Activated T-cell treated with anti-CD3 and anti-CD28 coated beads, Interleukin-2, amount 50 U/mL, for 4 hours (primary cell): Measurements from ENCODE around the gene VAV2. TPM values are rescaled to one million over a fixed set of nuclear protein-coding genes. Genes with fewer than 3 reads are reported as not detected.

Experiments
- ATAC-seq, 2 donors: fragments of 200-7000 bp; cut with Tn5 transposase; one replicate each; pipeline ENCODE4 v1.10.0; 2021
- DNase-seq: peaks from one replicate; pipeline ENCODE4 v3.0.0-alpha.2; 2020
- H3K27me3 Mint-ChIP-seq: one replicate; pipeline ENCODE4 v1.8.0; 2021; ENCODE audit warnings: low read depth, mixed read lengths
- H3K36me3 Mint-ChIP-seq: one replicate; pipeline ENCODE4 v1.8.0; 2022; ENCODE audit warnings: mixed read lengths; ENCODE audit not compliant: insufficient read depth
- H3K4me1 Mint-ChIP-seq: one replicate; pipeline ENCODE4 v1.8.0; 2021; ENCODE audit warnings: low read depth, mixed read lengths
- H3K4me3 Mint-ChIP-seq: one replicate; pipeline ENCODE4 v1.8.0; 2021; ENCODE audit warnings: mild to moderate bottlenecking, moderate library complexity, mixed read lengths
- H3K9me3 Mint-ChIP-seq: one replicate; pipeline ENCODE4 v1.8.0; 2021; ENCODE audit warnings: mixed read lengths
- total RNA-seq, 3 donors: library from RNA; stranded (reverse); gene quantifications; one replicate each; pipeline ENCODE4 v1.2.1, GENCODE V29; 2021

The VAV2 gene
- total RNA-seq, 3 donors from 2014 or later: 2.7 to 3.7 (median 3.2) TPM

DNA sequence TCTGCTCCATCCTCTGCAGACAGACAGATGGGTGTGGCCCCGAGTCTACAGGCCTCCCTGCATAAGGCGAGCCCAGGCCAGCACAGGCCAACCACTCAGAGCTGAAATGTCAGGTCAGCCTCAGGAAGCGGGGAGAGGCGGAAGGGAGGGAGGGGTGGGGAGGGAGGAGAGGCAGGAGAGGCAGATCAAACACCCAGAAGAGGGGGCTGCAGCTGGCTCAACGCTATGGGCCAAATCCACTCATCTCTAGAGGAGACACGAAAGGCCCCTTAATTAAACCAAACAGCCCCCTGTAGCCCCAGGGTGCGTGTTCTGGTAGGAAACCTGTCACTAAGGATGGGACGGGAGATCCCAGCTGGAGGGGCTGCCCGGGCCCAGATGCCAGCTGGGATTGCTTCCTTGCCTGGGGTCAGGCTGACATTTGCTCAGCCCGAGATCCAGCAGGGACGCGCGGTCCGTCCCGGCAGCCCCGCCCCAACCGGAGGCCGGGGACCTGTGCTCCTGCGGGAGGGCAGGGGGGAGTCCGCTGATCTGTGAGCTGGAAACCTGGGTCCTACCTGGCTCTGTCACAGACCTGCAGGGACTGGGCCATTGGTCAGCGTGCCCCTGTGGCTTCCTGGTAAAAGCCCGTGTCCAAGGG lies 156.7 kb downstream of the VAV2 start:
- Mint-ChIP-seq H3K36me3 (no peaks in the 10 kb centered on the region), H3K4me3 (no peak overlapping the region), H3K4me1 (no peaks in the 10 kb centered on the region), H3K27me3 (no peaks in the 10 kb centered on the region), H3K9me3 (no peaks in the 10 kb centered on the region)
- ATAC-seq (no peak), DNase-seq (no peak)

DNA sequence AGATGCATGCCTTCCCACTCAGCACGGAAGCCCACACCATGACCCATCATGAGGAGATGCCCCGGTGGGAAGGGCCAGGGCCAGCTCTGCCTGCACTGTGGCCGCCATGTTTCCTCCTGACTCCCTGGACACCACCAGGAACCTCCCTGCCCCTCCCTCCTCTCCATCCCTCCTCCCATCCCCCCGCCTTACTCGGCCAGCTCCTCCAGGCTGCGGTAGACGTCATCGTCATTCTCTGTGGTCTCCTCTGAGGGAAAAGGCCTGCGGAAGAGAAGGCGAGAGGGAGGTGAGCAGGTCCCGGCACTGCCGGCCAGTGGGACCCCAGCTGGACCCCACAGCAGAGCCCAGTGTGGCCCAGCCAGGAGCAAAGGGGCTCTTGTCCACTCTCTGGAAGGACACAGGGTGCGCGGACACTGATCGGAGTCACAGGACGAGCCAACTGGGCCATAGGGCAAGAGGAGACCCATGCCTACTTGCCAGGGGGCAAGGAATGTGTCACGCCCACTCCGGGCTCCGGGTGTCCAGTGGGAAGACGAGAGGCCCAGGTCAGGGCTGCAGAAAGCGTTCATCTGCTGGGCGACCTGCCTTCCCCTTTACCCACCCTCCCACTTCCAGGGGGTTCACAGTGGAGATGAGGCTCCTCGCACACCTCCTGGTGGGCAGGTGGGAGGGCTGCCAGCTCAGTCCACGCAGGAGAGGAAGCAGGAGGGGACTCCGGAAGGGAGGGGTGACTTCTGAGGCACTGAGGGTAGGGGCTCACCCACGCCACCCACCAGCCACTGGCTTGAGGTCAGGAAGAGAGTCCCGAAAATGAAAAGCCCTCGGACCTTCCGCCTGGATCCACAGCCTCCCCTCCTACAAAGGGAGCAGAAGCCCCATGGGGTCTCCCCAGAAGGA lies 157.8 kb downstream of the VAV2 start:
- DNase-seq (no peak), ATAC-seq (no peak)
- Mint-ChIP-seq H3K4me3 (no peak overlapping the region), H3K27me3 (no peaks in the 10 kb centered on the region), H3K36me3 (no peaks in the 10 kb centered on the region), H3K4me1 (no peaks in the 10 kb centered on the region), H3K9me3 (no peaks in the 10 kb centered on the region)

- DNase-seq (no peak), ATAC-seq (no peak)
- no peaks in the 10 kb centered on the region for H3K36me3 Mint-ChIP-seq
- no peaks in the 10 kb centered on the region for H3K9me3 Mint-ChIP-seq
- no peaks in the 10 kb centered on the region for H3K4me1 Mint-ChIP-seq
- no peak overlapping the region for H3K4me3 Mint-ChIP-seq
- H3K27me3 Mint-ChIP-seq: no peaks in the 10 kb centered on the region
Observed at GRCh38 chr9:133833388-133834025, 158.6 kb downstream of the VAV2 start.

DNA sequence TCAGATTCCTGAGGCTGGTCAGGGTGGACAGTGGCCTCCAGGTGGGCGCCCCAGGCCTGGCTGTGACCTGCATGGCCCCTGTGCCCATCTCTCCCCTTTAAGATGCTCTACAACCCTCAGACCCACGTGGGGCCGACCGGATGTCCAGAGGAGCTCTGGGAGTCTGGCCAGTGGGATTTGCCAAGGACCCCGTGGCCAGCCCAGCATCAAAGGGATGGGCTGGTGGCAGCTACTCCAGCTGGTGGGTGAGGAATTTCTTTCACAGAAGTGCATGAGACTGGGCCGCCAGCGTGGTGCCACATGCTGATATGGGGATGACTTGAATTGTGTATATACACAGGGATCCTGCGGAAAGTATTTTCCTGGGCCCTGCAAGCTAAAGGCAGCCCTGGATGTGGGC lies 159.2 kb downstream of the VAV2 start:
- Mint-ChIP-seq H3K4me3 (no peak overlapping the region), H3K9me3 (no peaks in the 10 kb centered on the region), H3K4me1 (no peaks in the 10 kb centered on the region), H3K36me3 (no peaks in the 10 kb centered on the region), H3K27me3 (no peaks in the 10 kb centered on the region)
- no peak for DNase-seq
- no peak for ATAC-seq

DNA sequence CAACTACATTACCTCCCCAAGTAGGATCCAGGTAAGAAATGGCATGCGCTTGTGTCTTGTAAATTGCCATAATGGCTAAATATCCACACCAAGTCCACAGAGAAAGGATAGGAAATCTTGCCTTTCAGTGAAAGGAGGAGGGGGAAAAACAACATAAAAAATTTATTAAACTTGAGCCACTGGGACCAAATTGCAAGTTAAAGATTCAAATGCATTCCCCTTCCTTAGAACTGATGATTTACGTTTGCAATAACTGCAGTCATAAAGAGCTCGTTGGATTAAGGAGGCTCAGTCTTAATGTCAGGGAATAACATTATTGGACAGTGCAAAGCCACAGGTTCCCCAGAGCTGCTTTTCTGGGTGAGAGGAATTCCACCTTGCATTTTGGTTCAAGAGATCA lies 161.4 kb downstream of the VAV2 start:
- no peaks in the 10 kb centered on the region for H3K4me1 Mint-ChIP-seq
- no peak overlapping the region for H3K4me3 Mint-ChIP-seq
- ATAC-seq (no peak), DNase-seq (no peak)
- no peaks in the 10 kb centered on the region for H3K9me3 Mint-ChIP-seq
- no peaks in the 10 kb centered on the region for H3K27me3 Mint-ChIP-seq
- H3K36me3 Mint-ChIP-seq: no peaks in the 10 kb centered on the region

- Mint-ChIP-seq H3K27me3 (no peaks in the 10 kb centered on the region), H3K4me1 (no peaks in the 10 kb centered on the region), H3K9me3 (no peaks in the 10 kb centered on the region), H3K4me3 (no peak overlapping the region), H3K36me3 (no peaks in the 10 kb centered on the region)
- no peak for DNase-seq
- ATAC-seq: no peak
Observed at GRCh38 chr9:133830310-133830709, 161.8 kb downstream of the VAV2 start.

DNA sequence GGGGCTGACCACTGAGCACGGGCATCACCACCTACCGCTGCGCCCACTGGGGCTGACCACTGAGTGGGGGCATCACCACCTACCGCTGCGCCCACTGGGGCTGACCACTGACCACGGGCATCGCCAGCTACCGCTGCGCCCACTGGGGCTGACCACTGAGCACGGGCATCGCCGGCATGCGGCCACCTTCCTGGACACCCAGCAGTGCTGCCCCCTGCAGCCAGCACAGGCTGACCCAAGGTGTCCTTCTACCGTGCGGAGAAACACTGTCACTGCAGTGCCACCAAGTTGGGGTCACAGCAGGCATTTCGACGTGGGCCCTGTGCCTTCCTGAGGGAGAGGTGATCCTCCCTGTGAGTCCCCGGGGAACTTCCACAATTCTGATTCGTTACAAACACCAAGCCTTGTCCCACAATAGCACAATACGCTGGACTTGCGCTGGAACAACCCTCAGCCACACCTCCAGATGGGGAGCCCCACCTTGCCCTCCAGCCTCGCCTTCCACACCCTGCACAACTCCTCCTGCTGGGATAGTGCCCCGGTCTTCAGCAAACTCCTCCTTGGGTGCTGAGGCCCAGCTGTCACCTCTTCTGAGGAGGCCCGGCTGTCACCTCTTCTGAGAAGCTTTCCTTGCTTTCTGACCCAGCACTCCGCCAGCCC lies 163.7 kb downstream of the VAV2 start:
- DNase-seq (no peak), ATAC-seq (no peak)
- Mint-ChIP-seq H3K4me1 (no peaks in the 10 kb centered on the region), H3K36me3 (no peaks in the 10 kb centered on the region), H3K27me3 (no peaks in the 10 kb centered on the region), H3K9me3 (no peaks in the 10 kb centered on the region), H3K4me3 (no peak overlapping the region)

- Mint-ChIP-seq H3K9me3 (no peaks in the 10 kb centered on the region), H3K4me1 (peaks cover 3% of the 10 kb centered on the region), H3K36me3 (no peaks in the 10 kb centered on the region), H3K4me3 (no peak overlapping the region), H3K27me3 (no peaks in the 10 kb centered on the region)
- ATAC-seq (no peak), DNase-seq (no peak)
Observed at GRCh38 chr9:133826289-133827085, 165.6 kb downstream of the VAV2 start.

GRCh38 chr9:133825555-133826218 lies 166.4 kb downstream of the VAV2 start:
- Mint-ChIP-seq H3K36me3 (no peaks in the 10 kb centered on the region), H3K27me3 (no peaks in the 10 kb centered on the region), H3K4me1 (peaks cover 3% of the 10 kb centered on the region), H3K4me3 (no peak overlapping the region), H3K9me3 (no peaks in the 10 kb centered on the region)
- no peak for ATAC-seq
- DNase-seq: no peak

GRCh38 chr9:133824802-133825186 lies 167.3 kb downstream of the VAV2 start:
- H3K9me3 Mint-ChIP-seq: no peaks in the 10 kb centered on the region

GRCh38 chr9:133824106-133824801 lies 167.9 kb downstream of the VAV2 start:
- DNase-seq (no peak), ATAC-seq (no peak)
- no peak overlapping the region for H3K4me3 Mint-ChIP-seq
- no peaks in the 10 kb centered on the region for H3K9me3 Mint-ChIP-seq
- H3K4me1 Mint-ChIP-seq: peaks cover 3% of the 10 kb centered on the region
- no peaks in the 10 kb centered on the region for H3K36me3 Mint-ChIP-seq
- no peaks in the 10 kb centered on the region for H3K27me3 Mint-ChIP-seq

More at GRCh38 chr9:133824802-133825186, 167.3 kb downstream of the VAV2 start:
- H3K36me3 Mint-ChIP-seq: no peaks in the 10 kb centered on the region
- H3K27me3 Mint-ChIP-seq: no peaks in the 10 kb centered on the region
- DNase-seq (no peak), ATAC-seq (no peak)
- H3K4me3 Mint-ChIP-seq: no peak overlapping the region
- peaks cover 3% of the 10 kb centered on the region for H3K4me1 Mint-ChIP-seq

- no peaks in the 10 kb centered on the region for H3K36me3 Mint-ChIP-seq
- no peaks in the 10 kb centered on the region for H3K9me3 Mint-ChIP-seq
- no peaks in the 10 kb centered on the region for H3K27me3 Mint-ChIP-seq
- H3K4me3 Mint-ChIP-seq: no peak overlapping the region
- peaks cover 3% of the 10 kb centered on the region for H3K4me1 Mint-ChIP-seq
- DNase-seq (no peak), ATAC-seq (no peak)
Observed at GRCh38 chr9:133823189-133824105, 168.7 kb downstream of the VAV2 start.
